Brain microvascular endothelial cell (primary cell): ENCODE data around the gene COL23A1.

ENCODE experiments used
- DNase-seq: peaks from one replicate; pipeline ENCODE4 v3.0.0-alpha.2; 2020
- H3K27ac ChIP-seq: fragments of 250-450 bp; sonication (Bioruptor Pico); 2 replicates; pipeline ENCODE4 v1.5.1; 2020; ENCODE audit warnings: mild to moderate bottlenecking, moderate library complexity
- H3K27me3 ChIP-seq: fragments of 250-450 bp; sonication (Bioruptor Pico); replicated peaks from 2 replicates; pipeline ENCODE4 v1.5.1; 2020; ENCODE audit warnings: mild to moderate bottlenecking
- H3K36me3 ChIP-seq: fragments of 250-450 bp; sonication (Bioruptor Pico); replicated peaks from 2 replicates; pipeline ENCODE4 v1.5.1; 2020; ENCODE audit warnings: mild to moderate bottlenecking
- H3K4me3 ChIP-seq: 2 replicates; pipeline ENCODE4 v1.5.1; 2011; ENCODE audit warnings: low read depth, mild to moderate bottlenecking, control low read depth, low read length, moderate library complexity
- CTCF ChIP-seq: IDR thresholded peaks from 2 replicates; pipeline ENCODE4 v1.5.1; 2011; ENCODE audit warnings: low read depth, mild to moderate bottlenecking, moderate library complexity, low read length, control low read depth, inconsistent platforms; ENCODE audit errors: missing control alignments
- in situ Hi-C: cut with HindIII; loops from 2 replicates; pipeline ENCODE4 v1.10.0; 2017; ENCODE audit warnings: low sequenced_read_pairs, low pct_ligation_motif_present

COL23A1 gene

GRCh38 chr5:178338126-178338749 is 252.0 kb downstream of the COL23A1 start:
- in situ Hi-C loops: no loop called here
- DNase-seq: no peak
- TF ChIP-seq CTCF: no peak
- no peaks in the 10 kb centered on the region for H3K36me3 ChIP-seq
- no peak overlapping the region for H3K27ac ChIP-seq
- H3K4me3 ChIP-seq: no peak overlapping the region
- no peaks in the 10 kb centered on the region for H3K27me3 ChIP-seq

- DNase-seq: no peak
- no peak overlapping the region for H3K27ac ChIP-seq
- TF ChIP-seq CTCF: no peak
- no peaks in the 10 kb centered on the region for H3K27me3 ChIP-seq
- in situ Hi-C loops: no loop called here
- no peak overlapping the region for H3K4me3 ChIP-seq
- no peaks in the 10 kb centered on the region for H3K36me3 ChIP-seq
These were observed 252.9 kb downstream of the COL23A1 start for GRCh38 chr5:178337334-178337741.

GRCh38 chr5:178336889-178337288 is 253.3 kb downstream of the COL23A1 start:
- no peak for DNase-seq
- in situ Hi-C loops: no loop called here
- H3K36me3 ChIP-seq: no peaks in the 10 kb centered on the region
- TF ChIP-seq CTCF: no peak
- no peak overlapping the region for H3K4me3 ChIP-seq
- H3K27me3 ChIP-seq: no peaks in the 10 kb centered on the region
- H3K27ac ChIP-seq: no peak overlapping the region

GRCh38 chr5:178335302-178336030 is 254.7 kb downstream of the COL23A1 start:
- TF ChIP-seq CTCF: no peak
- Histone ChIP-seq H3K36me3 (no peaks in the 10 kb centered on the region), H3K4me3 (no peak overlapping the region), H3K27ac (no peak overlapping the region), H3K27me3 (no peaks in the 10 kb centered on the region)
- no peak for DNase-seq
- in situ Hi-C loops: no loop called here

- no peaks in the 10 kb centered on the region for H3K27me3 ChIP-seq
- in situ Hi-C loops: no loop called here
- no peak for TF ChIP-seq CTCF
- H3K36me3 ChIP-seq: no peaks in the 10 kb centered on the region
- H3K27ac ChIP-seq: no peak overlapping the region
- no peak overlapping the region for H3K4me3 ChIP-seq
- DNase-seq: no peak
These were observed 255.3 kb downstream of the COL23A1 start for GRCh38 chr5:178334861-178335260.
